Activated naive CD4-positive, alpha-beta T cell treated with anti-CD3 and anti-CD28 coated beads for 36 hours (primary cell): Measurements from ENCODE around the gene SLC5A10. TPM values are rescaled to one million over a fixed set of nuclear protein-coding genes. Genes with fewer than 3 reads are reported as not detected.
"Not testable (repeated sequence)": the region's sequence is repeated elsewhere in the genome, so short reads cannot be mapped to it uniquely, and the experiment has no call there.

ENCODE experiments used
- CTCF ChIA-PET: fragments of 350-600 bp; sonication (Branson Sonifier 250); formaldehyde crosslinking; loops from one replicate; lab custom pipeline; 2021; ENCODE audit warnings: antibody characterized with exemption; lab: Charles Lee
- DNase-seq: peaks from one replicate; pipeline ENCODE4 v3.0.0-alpha.2; 2020
- H3K27ac Mint-ChIP-seq: one replicate; pipeline ENCODE4 v1.8.0; 2021; ENCODE audit warnings: mild to moderate bottlenecking, mixed read lengths
- H3K27me3 Mint-ChIP-seq: one replicate; pipeline ENCODE4 v1.8.0; 2021; ENCODE audit warnings: low read depth, mixed read lengths
- H3K36me3 Mint-ChIP-seq: one replicate; pipeline ENCODE4 v1.8.0; 2021; ENCODE audit warnings: low read depth, mixed read lengths
- H3K4me1 Mint-ChIP-seq: one replicate; pipeline ENCODE4 v1.8.0; 2021; ENCODE audit warnings: low read depth, mixed read lengths
- H3K4me3 Mint-ChIP-seq: one replicate; pipeline ENCODE4 v1.8.0; 2021; ENCODE audit warnings: mild to moderate bottlenecking, moderate library complexity, mixed read lengths
- H3K9me3 Mint-ChIP-seq: one replicate; pipeline ENCODE4 v1.8.0; 2021; ENCODE audit warnings: mixed read lengths
- intact Hi-C: fragments of 100-400 bp; cut with micrococcal nuclease; formaldehyde crosslinking; loops from one replicate; pipeline ENCODE4 v1.15.1; 2023
- total RNA-seq, 2 experiments: library from RNA; stranded (reverse); gene quantifications; one replicate each; pipeline ENCODE4 v1.2.3, GENCODE V29; 2021

Gene SLC5A10
- total RNA-seq, 2 experiments from 2014 or later, result not detected

DNA sequence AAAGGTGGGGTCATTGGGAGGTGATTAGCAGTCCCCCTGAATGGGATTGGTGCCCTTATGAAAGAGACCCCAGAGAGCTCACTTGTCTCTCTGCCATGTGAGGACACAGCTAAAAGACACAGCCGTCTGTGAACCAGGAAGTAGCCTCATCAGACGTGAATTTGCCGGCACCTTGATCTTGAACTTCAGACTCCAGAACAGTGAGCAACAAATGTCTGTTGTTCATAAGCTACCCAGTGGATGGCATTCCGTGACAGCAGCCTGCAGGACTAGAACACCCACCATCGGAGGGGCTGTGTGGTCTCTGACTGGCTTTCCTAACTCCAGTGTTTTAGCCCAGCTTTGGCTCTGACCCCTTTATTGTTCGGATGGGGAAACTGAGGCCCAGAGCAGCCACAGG, 85.6 kb downstream of the SLC5A10 start:
- H3K27ac Mint-ChIP-seq, H3K4me1 Mint-ChIP-seq, CTCF ChIA-PET, DNase-seq, H3K27me3 Mint-ChIP-seq, H3K36me3 Mint-ChIP-seq, H3K9me3 Mint-ChIP-seq, intact Hi-C loops, H3K4me3 Mint-ChIP-seq: not testable (repeated sequence)

DNA sequence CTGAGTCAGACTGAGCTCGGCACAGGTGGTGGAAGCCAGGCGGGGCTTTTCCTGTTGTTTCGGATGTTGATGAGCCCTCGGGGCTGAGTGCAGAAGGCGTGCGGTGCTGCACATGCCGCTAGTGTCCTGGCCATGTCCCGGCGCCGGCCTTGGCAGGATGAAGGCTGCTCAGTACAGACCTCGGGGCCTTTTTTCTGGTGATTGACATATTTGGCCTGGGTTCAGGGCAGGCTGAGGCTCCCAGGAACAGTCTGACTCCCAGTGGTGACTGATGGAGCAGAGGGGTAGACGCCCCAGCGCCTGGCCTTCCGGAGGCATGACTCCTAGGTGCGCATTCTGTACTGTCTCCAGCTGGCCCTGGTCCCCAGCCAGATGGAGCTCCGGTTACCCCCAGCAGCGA, 86.0 kb downstream of the SLC5A10 start:
- H3K9me3 Mint-ChIP-seq, H3K27me3 Mint-ChIP-seq, DNase-seq, H3K27ac Mint-ChIP-seq, intact Hi-C loops, H3K4me1 Mint-ChIP-seq, H3K36me3 Mint-ChIP-seq, H3K4me3 Mint-ChIP-seq, CTCF ChIA-PET: not testable (repeated sequence)

DNA sequence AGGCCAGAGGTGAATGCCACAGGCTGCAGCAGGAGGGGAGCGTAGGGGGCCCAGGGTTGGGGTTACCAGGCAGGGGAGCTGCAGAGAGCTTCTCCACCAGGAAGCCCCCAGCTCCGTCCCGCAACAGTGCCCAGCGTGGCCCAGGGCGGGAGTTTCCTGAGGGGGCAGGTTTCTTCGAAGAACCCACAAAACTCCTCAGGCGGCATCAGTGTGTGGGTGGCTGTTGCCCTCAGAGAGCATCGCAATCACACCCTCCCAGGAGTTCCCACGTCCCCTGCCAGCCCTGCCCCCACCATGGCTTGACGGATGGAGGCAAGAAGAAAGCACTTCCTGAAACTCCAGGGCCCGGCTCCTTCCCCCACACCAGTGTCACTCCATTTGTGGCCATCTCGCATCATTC, 86.8 kb downstream of the SLC5A10 start:
- H3K36me3 Mint-ChIP-seq, H3K27ac Mint-ChIP-seq, H3K27me3 Mint-ChIP-seq, CTCF ChIA-PET, H3K4me1 Mint-ChIP-seq, DNase-seq, H3K4me3 Mint-ChIP-seq, H3K9me3 Mint-ChIP-seq, intact Hi-C loops: not testable (repeated sequence)

DNA sequence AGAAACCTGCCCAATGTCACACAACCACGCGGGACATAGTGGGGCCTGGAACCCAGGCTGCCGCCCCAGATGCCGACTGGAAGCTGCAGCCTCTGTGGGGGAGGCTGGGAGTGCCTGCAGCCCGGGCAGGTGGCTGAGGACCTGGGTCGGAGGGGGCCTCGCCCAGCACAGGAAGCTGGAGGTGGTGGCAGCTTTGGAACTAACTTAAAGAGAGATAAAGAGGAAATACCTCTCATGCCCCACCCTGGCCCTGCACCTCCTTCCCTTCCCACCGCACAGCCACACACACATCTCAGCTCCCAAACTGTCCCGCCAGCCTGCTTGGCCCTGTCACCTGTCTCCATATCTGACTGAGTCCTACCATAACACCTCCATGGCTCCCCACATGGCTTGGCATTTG, 88.4 kb downstream of the SLC5A10 start:
- intact Hi-C loops, DNase-seq, CTCF ChIA-PET, H3K4me1 Mint-ChIP-seq, H3K9me3 Mint-ChIP-seq, H3K27ac Mint-ChIP-seq, H3K27me3 Mint-ChIP-seq, H3K36me3 Mint-ChIP-seq, H3K4me3 Mint-ChIP-seq: not testable (repeated sequence)

DNA sequence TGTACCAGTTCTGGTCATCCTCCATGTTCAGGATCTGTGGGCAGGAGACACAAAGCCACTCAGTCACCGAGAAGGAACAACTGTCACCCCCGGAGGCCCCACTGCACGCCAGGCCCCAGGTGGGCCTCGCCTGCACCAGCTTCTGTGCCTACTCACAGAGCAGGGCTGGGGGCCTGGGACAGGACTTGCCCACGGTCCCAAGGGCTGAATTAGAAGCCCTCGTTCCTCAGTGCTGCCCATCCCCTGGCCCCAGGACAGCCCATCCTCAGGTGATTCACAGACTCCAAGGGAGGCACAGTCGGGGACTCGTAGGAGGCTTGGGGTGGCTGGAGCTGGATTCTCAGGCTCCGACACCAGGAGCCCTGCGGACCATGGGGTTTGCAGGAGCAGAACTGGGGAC, 89.9 kb downstream of the SLC5A10 start:
- H3K27ac Mint-ChIP-seq, H3K4me1 Mint-ChIP-seq, DNase-seq, intact Hi-C loops, H3K4me3 Mint-ChIP-seq, H3K9me3 Mint-ChIP-seq, H3K36me3 Mint-ChIP-seq, H3K27me3 Mint-ChIP-seq, CTCF ChIA-PET: not testable (repeated sequence)

DNA sequence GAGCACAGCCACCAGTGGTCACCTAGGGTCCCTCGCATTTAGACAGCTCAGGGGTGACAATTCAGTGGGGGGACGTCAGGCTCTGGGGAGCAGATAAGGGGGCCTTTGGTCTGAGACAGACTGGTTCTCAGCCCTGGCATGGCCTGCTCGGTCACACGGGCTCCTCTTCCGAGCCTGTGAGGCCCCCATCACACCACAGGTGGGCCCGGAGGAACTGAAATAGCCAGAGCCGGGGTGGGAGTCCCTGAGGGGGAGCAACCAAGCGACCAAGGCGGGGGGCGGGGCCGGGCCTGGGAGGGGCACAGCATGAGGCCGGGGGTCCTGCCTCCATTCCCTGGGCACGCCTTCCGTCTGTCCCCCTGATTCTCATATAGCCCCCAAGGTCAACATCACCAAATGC, 90.4 kb downstream of the SLC5A10 start:
- H3K27ac Mint-ChIP-seq, H3K4me1 Mint-ChIP-seq, H3K9me3 Mint-ChIP-seq, H3K27me3 Mint-ChIP-seq, intact Hi-C loops, H3K4me3 Mint-ChIP-seq, DNase-seq, CTCF ChIA-PET, H3K36me3 Mint-ChIP-seq: not testable (repeated sequence)

DNA sequence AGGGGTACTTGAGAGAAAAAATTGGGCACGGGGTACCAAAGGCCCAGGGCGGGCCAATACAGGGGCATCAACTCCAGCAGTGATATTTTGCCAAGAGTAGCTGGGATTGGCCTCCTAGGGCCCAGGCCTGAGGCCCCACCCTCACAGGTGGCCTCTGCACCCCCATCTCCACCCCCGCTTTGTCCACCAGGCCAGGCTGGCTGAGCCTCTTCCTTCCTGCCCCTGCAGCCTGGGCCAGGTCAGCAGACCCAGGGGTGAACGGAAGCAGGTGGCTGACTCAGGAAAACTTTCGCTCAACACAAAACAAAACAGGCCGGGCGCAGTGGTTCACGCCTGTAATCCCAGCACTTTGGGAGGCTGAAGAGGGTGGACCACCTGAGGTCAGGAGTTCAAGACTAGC, 91.1 kb downstream of the SLC5A10 start:
- H3K27me3 Mint-ChIP-seq, H3K4me1 Mint-ChIP-seq, H3K27ac Mint-ChIP-seq, H3K4me3 Mint-ChIP-seq, DNase-seq, H3K9me3 Mint-ChIP-seq, H3K36me3 Mint-ChIP-seq, CTCF ChIA-PET, intact Hi-C loops: not testable (repeated sequence)

DNA sequence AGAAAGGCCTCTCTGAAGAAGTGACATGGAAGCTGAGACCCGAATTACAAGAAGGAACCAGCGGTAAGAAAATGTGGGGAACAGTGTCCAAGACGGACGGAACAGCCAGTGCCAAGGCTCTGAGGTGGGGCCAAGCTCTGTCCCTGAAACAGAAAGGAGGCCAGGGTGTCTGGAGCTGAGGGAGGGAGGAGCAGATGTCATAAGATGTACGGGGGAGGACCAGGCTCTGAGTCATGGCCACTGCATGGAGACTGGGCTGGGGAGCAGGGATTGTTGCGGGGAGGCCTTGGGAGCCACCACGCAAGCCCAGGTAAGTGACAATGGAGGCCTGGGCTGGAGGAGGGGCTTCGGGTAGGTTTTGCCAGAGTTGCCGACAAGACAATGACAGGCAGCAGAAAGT, 92.7 kb downstream of the SLC5A10 start:
- DNase-seq, H3K27me3 Mint-ChIP-seq, H3K4me1 Mint-ChIP-seq, CTCF ChIA-PET, H3K9me3 Mint-ChIP-seq, intact Hi-C loops, H3K27ac Mint-ChIP-seq, H3K36me3 Mint-ChIP-seq, H3K4me3 Mint-ChIP-seq: not testable (repeated sequence)

DNA sequence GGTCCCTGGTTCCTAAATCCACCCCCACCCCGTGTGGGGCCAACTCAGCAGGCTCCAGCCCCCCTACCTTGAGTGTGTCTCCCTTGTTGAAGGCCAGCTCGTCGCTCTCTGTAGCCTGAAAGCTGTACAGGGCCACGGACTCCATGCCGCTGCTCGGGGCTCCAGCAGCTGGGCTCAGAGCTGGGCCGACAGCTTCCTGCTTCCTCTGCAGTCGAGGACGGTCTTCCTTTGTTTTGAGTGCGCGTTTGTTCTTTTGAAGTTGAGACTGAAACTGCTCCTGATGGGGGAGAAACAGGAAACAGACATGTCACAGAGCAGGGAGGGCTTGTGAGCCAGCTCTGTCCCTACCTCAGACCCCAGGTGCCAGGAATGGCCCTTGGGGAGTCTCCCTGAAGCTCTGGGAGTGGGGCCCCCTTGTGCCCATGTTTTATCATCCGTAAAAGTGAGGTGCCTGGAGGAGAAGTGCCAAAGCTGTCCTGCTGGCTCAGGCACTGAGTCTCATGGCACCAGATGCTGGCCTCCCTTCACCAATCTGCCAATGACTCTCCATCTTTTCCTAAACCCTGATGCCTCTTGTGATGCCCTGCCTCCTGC, 94.9 kb downstream of the SLC5A10 start, which contains the start of gene GRAP:
Gene GRAP, minus strand, starts transcription at position 176 of the 594 bp plus-strand sequence. Its CDS starts 31 bp downstream, at position 145.
- DNase-seq, H3K27me3 Mint-ChIP-seq, intact Hi-C loops, H3K36me3 Mint-ChIP-seq, H3K4me1 Mint-ChIP-seq, CTCF ChIA-PET, H3K27ac Mint-ChIP-seq, H3K4me3 Mint-ChIP-seq, H3K9me3 Mint-ChIP-seq: not testable (repeated sequence)

DNA sequence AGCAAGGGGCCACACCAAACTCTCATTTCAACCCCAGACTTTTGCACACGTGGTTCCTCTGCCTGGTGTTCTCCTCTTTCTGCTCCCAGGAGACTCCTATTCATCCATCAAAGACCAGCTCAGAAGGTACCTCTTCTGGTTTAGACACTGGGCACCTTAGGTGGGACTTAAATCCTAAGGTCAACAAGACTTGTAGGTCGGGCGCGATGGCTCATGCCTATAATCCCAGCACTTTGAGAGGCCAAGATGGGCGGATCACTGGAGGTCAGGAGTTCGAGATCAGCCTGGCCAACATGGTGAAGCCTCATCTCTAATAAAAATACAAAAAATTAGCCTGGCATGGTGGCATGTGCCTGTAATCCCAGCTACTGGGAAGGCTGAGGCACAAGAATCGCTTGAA, 95.5 kb downstream of the SLC5A10 start:
- H3K27me3 Mint-ChIP-seq, H3K27ac Mint-ChIP-seq, H3K9me3 Mint-ChIP-seq, H3K4me3 Mint-ChIP-seq, intact Hi-C loops, H3K4me1 Mint-ChIP-seq, H3K36me3 Mint-ChIP-seq, CTCF ChIA-PET: not testable (repeated sequence)
- DNase-seq, result peak; percentile 3

DNA sequence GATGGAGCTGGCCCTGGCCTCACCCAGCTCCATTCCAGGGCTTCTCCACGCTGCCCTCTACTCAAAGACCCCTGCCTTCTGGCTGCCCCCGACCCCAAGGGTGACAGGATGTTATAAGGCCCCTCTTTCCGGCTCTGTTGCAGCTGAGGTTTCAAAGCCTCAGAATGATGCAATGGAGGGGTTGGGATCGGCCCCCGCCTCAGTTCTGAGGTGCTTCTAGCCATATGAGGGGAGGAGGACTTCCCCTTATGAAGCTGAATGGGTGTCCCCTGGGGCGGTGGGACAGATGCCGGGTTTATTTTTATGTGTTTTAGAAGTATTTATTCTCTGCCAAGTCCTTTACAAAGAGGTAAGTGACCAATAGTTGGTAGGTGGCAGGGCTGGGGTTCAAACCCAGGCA, 96.9 kb downstream of the SLC5A10 start:
- H3K27ac Mint-ChIP-seq, H3K9me3 Mint-ChIP-seq, CTCF ChIA-PET, H3K4me1 Mint-ChIP-seq, H3K4me3 Mint-ChIP-seq, H3K36me3 Mint-ChIP-seq, H3K27me3 Mint-ChIP-seq, intact Hi-C loops: not testable (repeated sequence)
- DNase-seq, result peak; percentile 4

DNA sequence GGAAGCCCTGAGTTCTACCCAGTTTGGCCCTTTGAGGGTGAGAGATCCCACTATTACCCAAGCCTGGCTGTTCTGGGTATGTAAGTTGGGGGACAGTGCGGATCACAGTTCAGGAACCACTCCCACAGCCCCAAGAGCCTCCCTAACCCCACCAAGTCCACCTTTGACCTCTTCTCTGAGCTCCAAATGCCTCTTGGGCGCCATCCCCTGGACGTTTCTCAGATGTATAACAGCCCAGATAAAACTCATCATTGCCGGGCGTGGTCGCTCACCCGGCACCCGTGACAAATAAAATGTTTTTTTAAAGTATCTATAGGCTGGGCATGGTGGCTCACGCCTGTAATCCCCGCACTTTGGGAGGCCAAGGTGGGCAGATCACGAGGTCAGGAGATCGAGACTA, 103.5 kb downstream of the SLC5A10 start:
- DNase-seq, H3K36me3 Mint-ChIP-seq, CTCF ChIA-PET, H3K27ac Mint-ChIP-seq, H3K4me3 Mint-ChIP-seq, H3K27me3 Mint-ChIP-seq, H3K4me1 Mint-ChIP-seq, intact Hi-C loops, H3K9me3 Mint-ChIP-seq: not testable (repeated sequence)

DNA sequence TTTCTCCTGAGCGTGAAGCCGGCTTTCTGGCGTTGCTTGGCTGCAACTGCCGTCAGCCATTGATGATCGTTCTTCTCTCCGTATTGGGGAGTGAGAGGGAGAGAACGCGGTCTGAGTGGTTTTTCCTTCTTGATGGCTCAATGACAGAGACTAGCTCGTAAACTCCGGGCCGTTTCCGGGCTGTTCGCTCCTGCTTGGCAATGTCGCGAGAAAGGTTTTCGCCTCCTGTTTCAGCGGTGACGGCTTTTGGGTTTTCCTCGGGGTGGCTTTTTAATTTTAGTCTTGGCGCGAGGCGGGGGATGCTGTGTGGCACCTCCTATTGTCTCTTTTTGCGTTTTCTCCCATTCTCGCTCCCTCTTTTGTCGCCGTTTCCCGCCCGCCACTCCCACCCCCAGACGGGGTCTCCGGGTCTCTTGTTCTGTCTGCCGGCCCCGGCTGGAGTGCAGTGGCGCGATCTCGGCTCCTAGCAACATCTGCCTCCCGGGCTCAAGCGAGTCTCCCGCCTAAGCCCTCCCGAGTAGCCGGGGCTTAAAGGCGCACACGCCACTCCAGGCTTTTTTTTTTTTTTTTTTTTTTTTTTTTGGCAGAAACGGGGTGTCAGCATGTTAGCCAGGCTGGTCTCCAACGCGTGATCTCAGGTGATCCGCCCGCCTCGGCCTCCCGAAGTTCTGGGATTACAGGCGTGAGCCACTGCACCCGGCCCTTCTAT, 110.2 kb downstream of the SLC5A10 start:
- DNase-seq, result peak; percentile 79
- H3K4me3 Mint-ChIP-seq, intact Hi-C loops, H3K4me1 Mint-ChIP-seq, H3K36me3 Mint-ChIP-seq, H3K9me3 Mint-ChIP-seq, CTCF ChIA-PET, H3K27me3 Mint-ChIP-seq: not testable (repeated sequence)
- peak overlapping the region; percentile 30 for H3K27ac Mint-ChIP-seq
